GM12801 (cell line): Measurements from ENCODE around the gene CASQ2.

Experiments used
- CTCF ChIP-seq: IDR thresholded peaks from one replicate; pipeline ENCODE4 v1.5.1; 2011; ENCODE audit warnings: control low read depth; ENCODE audit not compliant: insufficient read length; ENCODE audit errors: extremely low read depth

The CASQ2 gene

GRCh38 chr1:115781851-115782250 is 13.3 kb upstream of the CASQ2 start:
- no peak for TF ChIP-seq CTCF

- no peak for TF ChIP-seq CTCF
Observed at GRCh38 chr1:115781343-115781742, 12.8 kb upstream of the CASQ2 start.

GRCh38 chr1:115771847-115772457 is 3.4 kb upstream of the CASQ2 start:
- no peak for TF ChIP-seq CTCF

DNA sequence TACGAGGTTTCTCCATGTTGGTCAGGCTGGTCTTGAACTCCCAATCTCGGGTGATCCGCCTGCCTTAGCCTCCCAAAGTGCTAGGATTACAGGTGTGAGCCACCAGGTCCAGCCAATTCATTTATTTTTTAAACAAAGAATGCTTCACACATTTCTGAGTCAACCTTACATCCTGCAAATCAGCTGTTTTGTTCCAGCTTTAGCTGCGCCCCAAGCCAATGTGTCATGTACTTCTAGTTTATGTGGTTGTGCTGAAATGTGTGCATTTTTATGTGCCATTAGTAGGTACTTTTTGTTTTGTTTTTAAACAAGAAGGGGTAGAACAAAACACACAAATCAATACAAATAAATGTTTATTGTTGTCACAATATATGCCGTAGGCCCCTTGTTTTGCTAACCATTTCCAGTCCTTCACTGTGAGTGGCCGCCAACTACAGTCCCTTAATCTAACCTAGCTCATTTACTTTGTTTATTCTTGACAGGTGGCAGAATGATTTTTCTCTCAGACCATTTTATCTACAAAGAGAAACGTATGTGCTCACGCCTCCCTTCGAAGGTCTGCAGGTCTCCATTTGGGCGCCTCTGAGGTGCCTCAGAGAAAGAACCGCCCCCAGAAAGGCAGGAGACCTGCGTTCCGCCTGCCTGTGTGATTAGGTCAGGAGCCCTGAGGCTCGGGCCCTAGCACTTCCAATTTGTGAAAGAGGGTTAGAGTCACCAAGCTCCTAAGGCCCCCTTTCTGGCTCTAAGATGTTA is 2.8 kb upstream of the CASQ2 start:
- no peak for TF ChIP-seq CTCF

DNA sequence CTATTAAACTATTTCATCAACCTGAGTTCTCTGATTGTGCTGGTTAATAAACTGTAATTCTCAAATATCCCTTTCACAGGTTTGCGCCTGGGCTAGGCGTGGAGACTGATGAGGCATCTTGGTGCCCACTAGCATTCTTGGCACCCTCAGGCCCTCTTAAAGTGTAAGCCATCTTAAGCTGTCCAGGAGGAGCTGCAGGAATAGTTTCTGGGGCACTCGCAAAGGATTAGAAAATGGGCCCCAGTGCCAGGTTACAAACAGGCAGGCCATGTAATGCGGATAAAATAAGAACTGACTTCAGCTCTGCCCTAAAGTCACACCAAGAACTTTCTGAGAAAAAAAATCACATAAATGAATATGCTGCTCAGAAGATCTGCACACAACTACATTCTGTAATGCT is 1.1 kb downstream of the CASQ2 start:
- TF ChIP-seq CTCF, result no peak

- no peak for TF ChIP-seq CTCF
Observed at GRCh38 chr1:115765091-115765490, 3.4 kb downstream of the CASQ2 start.

- TF ChIP-seq CTCF, result no peak
Observed at GRCh38 chr1:115764541-115764940, 4.0 kb downstream of the CASQ2 start.
